Stimulated activated CD4-positive, alpha-beta T cell treated with anti-CD3 and anti-CD28 coated beads, Interleukin-1b, Interleukin-23, amount 100 ng/mL, for 1 hour (primary cell): Measurements from ENCODE around the gene ENDOV.
A peak's percentile ranks its signal among the peaks of the same experiment; 100 is the strongest.

ENCODE experiments used
- DNase-seq, 2 donors: peaks; one replicate each; pipeline ENCODE4 v3.0.0-alpha.2; 2020; ENCODE audit warnings: low read depth in 2 of 2

The ENDOV gene

GRCh38 chr17:80414803-80415625, at the start of gene ENDOV:
Gene ENDOV, plus strand, starts transcription at chr17:80415167. Its CDS starts 28 bp downstream, at chr17:80415195.
- peak; percentile 76 to 83 for DNase-seq

DNA sequence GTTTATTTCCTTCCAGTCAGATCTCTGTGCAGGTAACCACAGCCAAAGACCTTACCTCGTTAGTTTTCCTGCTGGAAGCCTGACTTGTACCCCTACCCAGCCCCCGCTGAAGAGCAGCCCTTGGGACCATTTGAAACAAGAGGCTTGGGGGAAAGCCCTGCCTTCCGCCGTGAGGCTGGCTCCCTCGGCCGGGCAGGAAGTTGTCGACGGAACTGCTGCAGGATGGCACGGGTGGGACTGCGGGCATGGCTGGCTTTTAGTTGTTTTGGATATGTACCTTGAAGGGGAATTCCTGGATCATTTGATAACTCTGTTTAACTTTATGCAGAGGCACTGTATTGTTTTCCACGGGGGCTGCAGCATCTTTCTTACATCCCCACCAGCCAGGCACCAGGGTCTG, 49.0 kb upstream of the ENDOV start:
- DNase-seq = no peak

- DNase-seq = no peak
Observed at GRCh38 chr17:80367503-80367902, 47.5 kb upstream of the ENDOV start.

GRCh38 chr17:80371196-80371595, 43.8 kb upstream of the ENDOV start:
- DNase-seq = no peak

DNA sequence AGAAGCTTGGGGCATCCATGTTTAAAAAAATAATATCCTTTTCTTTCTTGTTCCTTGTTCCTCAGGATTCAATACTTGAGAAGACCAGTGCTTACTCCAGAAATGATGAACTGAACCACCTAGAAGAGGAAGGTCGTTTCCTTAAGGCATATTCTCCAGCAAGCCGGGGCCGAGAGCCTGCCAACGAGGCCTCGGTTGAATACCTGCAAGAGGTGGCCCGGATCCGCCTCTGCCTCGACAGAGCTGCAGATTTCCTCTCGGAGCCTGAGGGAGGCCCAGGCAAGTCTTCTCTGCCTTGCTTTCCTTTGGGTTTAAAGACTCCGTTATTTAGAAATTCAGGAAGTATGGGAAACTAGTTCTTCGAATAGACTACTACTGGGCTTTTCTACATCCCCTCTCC, 42.5 kb upstream of the ENDOV start:
- DNase-seq = no peak

- DNase-seq = no peak
Observed at GRCh38 chr17:80372922-80373570, 41.9 kb upstream of the ENDOV start.

GRCh38 chr17:80374039-80374731, 40.8 kb upstream of the ENDOV start:
- no peak for DNase-seq

GRCh38 chr17:80374732-80375585, 40.0 kb upstream of the ENDOV start:
- no peak for DNase-seq

GRCh38 chr17:80376531-80376930, 38.4 kb upstream of the ENDOV start:
- DNase-seq = no peak

- DNase-seq = no peak
Observed at GRCh38 chr17:80377798-80378197, 37.2 kb upstream of the ENDOV start.

DNA sequence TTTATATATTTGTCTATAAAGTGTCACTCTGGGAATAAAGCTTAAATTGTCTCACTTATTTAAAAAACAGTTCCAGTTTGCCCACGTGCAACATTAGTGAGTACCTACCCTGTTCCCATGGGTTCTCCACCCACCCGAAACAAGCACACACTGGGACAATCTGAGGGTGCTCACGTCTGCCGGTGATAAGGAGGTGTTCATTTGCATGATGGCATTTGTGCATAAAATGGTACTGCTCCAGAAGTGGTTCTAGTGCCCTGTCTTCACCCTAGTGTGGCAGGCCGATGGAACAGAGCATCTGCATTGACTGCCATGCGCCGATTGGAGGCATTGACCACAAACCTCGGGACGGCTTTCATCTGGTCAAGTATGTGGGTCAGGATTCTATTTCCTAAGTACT, 35.6 kb upstream of the ENDOV start:
- DNase-seq = no peak

DNA sequence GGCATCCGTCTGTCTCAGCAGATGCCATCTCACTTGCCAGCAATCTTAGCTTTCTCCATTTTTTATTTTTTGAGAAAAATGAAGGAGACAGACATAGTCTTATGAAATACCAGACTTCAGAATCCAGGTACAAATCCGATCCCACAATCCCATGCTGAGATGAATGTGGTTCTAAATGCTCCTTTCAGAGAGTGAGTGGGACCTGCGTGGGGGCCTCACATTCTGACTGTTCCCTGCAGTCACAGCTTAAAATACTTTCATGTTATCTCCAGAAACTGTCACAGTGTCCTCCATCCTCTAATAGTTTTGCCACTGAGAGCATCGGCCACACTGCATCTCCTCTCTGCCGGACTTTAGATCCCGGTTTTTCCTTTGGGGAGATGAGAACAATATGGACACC, 34.9 kb upstream of the ENDOV start:
- no peak for DNase-seq

DNA sequence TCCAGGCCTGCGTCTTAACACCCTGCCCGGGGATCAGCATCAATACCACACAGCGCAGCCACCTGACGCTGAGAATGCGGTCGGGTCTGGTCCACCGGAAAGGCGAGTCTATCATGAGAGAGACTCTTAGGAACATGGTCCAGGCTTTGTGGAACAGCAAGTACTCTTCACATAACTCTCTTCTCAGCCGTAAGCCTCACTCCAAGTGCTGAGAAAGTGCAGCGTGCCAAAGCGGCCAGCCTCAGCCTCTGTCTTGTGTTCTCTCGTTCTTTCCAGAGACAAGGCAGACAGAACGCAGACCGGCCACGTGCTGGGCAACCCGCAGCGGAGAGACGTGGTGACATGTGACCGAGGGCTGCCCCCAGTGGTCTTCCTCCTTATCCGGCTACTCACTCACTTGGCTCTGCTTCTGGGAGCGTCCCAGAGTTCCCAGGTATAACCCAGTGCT, 34.4 kb upstream of the ENDOV start:
- DNase-seq = no peak

DNA sequence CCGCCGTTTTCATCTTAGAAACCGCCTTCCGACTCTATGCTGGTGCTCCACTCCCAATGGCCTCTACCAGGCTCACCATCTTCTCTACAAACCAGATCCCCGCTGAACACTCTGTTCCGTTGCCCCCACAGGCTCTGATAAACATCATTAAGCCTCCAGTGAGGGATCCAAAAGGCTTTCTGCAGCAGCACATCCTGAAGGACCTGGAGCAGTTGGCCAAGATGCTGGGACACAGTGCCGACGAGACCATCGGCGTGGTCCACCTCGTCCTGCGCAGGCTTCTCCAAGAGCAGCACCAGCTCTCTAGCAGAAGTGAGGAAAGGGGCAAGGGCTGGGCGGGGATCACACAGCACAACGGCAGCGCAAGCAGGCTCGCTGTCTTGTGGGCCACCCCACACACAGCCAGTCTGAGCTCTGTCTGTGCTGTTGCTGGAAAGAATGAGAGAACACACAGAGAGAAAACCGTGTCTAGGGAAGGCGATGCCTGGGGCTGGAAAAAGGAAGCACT, 33.5 kb upstream of the ENDOV start:
- DNase-seq = no peak

- DNase-seq = no peak
Observed at GRCh38 chr17:80382446-80382845, 32.5 kb upstream of the ENDOV start.

- no peak for DNase-seq
Observed at GRCh38 chr17:80382956-80383355, 32.0 kb upstream of the ENDOV start.

DNA sequence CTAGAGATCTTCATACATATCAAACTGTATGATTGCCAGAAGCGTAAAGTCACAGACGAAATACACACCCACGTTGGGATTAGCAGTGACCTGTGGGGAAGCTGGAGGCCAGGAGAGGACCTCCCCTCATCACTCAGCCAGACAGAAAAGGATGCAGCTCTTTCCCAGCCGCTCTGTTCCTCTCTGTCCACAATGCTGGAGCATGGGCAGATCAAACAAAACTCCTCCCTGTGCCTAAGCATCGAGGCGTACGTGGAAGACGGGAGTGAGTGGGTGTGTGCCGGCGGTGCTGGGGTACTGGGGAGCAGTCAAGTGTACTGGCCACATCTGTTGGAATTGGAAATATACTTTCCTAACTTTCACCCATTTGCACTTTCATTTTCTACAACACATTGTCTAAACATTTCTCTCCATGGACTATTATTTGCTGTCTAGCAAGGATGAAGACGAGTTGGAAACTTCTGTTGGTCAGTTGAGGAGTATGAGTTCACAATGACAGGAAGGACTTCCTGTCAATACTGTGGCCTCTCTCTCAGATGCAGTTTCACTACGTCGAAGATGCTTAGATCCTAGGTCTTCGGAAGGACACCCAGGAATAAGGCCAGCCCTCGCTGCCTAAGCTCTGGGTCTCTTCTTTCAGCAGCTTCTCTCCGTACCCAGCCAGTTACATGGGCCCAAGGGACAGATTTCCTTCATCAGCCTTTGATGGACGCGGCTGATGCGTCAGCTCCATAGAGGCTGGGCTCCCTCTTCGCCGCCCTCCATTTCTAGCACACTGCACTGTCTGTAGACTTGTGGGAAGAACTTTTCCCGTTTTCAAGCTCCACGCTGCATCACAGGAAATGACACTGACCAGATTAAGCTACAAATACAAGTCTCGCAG, 30.6 kb upstream of the ENDOV start:
- DNase-seq = no peak

DNA sequence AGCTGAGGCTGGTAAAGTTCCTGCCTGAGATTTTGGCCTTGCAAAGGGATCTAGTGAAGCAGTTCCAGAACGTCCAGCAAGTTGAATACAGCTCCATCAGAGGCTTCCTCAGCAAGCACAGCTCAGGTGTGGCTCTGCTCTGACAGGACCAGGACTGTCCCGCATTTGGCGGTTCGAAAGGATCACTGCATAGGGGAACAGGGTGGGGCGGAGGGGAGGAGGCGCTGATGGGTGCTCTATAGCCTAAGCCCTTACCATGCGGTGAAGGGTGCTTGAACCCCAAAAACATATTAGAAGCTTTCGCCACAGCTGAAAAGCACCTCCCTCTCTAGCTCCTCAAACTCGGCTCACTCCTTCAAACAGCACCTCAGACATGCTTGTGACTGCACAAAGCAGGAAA, 29.9 kb upstream of the ENDOV start:
- DNase-seq = no peak

DNA sequence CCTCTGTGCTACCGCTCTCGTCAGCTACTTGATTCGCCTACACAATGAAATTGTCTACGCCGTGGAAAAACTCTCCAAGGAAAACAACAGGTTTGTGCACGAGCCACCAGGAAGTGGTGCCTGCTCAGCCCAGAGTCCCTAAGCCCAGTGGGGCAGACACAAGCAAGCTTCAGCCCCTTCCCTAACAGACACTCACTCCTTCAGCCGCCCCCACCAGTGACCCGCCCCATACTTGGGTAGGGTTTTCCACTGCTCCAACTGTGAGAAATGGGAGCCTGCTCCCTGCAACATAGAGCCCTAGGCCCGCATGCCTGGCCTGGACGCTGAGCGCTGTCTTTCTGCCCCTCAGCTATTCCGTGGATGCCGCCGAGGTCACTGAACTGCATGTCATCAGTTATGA, 28.6 kb upstream of the ENDOV start:
- DNase-seq = no peak

DNA sequence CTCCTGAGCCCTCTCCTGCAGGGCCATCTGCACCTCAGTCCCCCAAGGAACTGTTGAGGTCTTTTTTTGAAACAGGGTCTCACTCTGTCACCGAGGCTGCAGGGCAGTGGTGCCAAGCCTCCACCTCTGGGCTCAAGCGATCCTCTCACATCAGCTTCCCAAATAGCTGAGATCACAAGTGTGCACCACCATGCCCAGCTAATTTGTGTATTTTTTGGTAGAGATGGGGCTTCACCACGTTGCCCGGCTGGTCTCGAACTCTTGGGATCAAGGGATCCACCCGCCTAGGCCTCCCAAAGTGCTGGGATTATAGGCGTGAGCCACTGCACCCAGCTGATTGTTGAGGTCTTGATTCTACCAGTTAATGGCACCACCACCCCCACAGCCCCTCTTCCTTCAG, 27.9 kb upstream of the ENDOV start:
- DNase-seq = no peak

- no peak for DNase-seq
Observed at GRCh38 chr17:80388175-80388574, 26.8 kb upstream of the ENDOV start.
